GM21528 (cell line): ENCODE measurements around the gene SGIP1.
"Not testable (repeated sequence)": the region's sequence is repeated elsewhere in the genome, so short reads cannot be mapped to it uniquely, and the experiment has no call there.

Experiments used
- ATAC-seq: cut with Tn5 transposase; IDR thresholded peaks from one replicate; pipeline ENCODE4 v1.9.1; 2021; ENCODE audit warnings: mild to moderate bottlenecking, moderate library complexity; ENCODE audit not compliant: unreplicated experiment, low FRiP score

The SGIP1 gene

GRCh38 chr1:66795839-66796238, 261.9 kb downstream of the SGIP1 start:
- not testable (repeated sequence) for ATAC-seq
